ENCODE measurements around the gene UVRAG. TPM values are rescaled to one million over a fixed set of nuclear protein-coding genes. Genes with fewer than 3 reads are reported as not detected.

Gene UVRAG
- total RNA-seq, 4 donors from 2014 or later = 27.1 to 35.9 (median 31.0) TPM

- intact Hi-C loops (cut with DNase I) = no loop called here
- DNase-seq = no peak
- WGBS, 2 donors = 96 to 97% methylated on average over 2 of the region's 2 CpGs
- TF ChIP-seq CTCF (IDR thresholded peaks at IDR 0.05) (no peak), POLR2A (IDR thresholded peaks at IDR 0.05) (no peak)
- no peak overlapping the region for H3K4me3 ChIP-seq (replicated peaks in 1 of 3)
- H3K36me3 ChIP-seq = peaks cover 5 to 10% of the 10 kb centered on the region in 2 donors
- no peaks in the 10 kb centered on the region for H3K4me1 ChIP-seq
- no peak overlapping the region for H3K27ac ChIP-seq
- no peaks in the 10 kb centered on the region for H3K27me3 ChIP-seq
- no peaks in the 10 kb centered on the region for H3K9me3 ChIP-seq
Measured at GRCh38 chr11:76008474-76008873, 193.5 kb downstream of the UVRAG start.

- TF ChIP-seq CTCF (IDR thresholded peaks at IDR 0.05) = no peak
- TF ChIP-seq POLR2A (IDR thresholded peaks at IDR 0.05) = no peak
- 95 to 96% methylated on average over 2 of the region's 2 CpGs for WGBS, 2 donors
- Histone ChIP-seq H3K27me3 (no peaks in the 10 kb centered on the region), H3K36me3 (peaks cover 4 to 5% of the 10 kb centered on the region in 2 donors), H3K4me1 (no peaks in the 10 kb centered on the region), H3K27ac (no peak overlapping the region), H3K9me3 (no peaks in the 10 kb centered on the region), H3K4me3 (replicated peaks in 1 of 3) (no peak overlapping the region)
- intact Hi-C loops (cut with DNase I) = no loop called here
- no peak for DNase-seq
Measured at GRCh38 chr11:76010051-76010450, 195.0 kb downstream of the UVRAG start.

GRCh38 chr11:76013526-76013925 lies 198.5 kb downstream of the UVRAG start:
- TF ChIP-seq CTCF (IDR thresholded peaks at IDR 0.05) (no peak), POLR2A (IDR thresholded peaks at IDR 0.05) (no peak)
- no peak for DNase-seq
- no peaks in the 10 kb centered on the region for H3K4me1 ChIP-seq
- intact Hi-C loops (cut with DNase I) = no loop called here
- no peak overlapping the region for H3K4me3 ChIP-seq (replicated peaks in 1 of 3)
- 95 to 96% methylated on average over 1 of the region's 1 CpG for WGBS, 2 donors
- no peaks in the 10 kb centered on the region for H3K9me3 ChIP-seq
- H3K27ac ChIP-seq = no peak overlapping the region
- H3K27me3 ChIP-seq = no peaks in the 10 kb centered on the region
- H3K36me3 ChIP-seq = peaks cover 7 to 10% of the 10 kb centered on the region in 2 donors

- Histone ChIP-seq H3K4me3 (replicated peaks in 1 of 3) (no peak overlapping the region), H3K27me3 (no peaks in the 10 kb centered on the region), H3K4me1 (peaks cover 8 to 18% of the 10 kb centered on the region in 2 donors), H3K36me3 (no peaks in the 10 kb centered on the region), H3K27ac (no peak overlapping the region), H3K9me3 (no peaks in the 10 kb centered on the region)
- no peak for TF ChIP-seq CTCF (IDR thresholded peaks at IDR 0.05)
- no peak for TF ChIP-seq POLR2A (IDR thresholded peaks at IDR 0.05)
- intact Hi-C loops (cut with DNase I) = no loop called here
- DNase-seq = no peak
- WGBS, 2 donors = 93 to 94% methylated on average over 3 of the region's 3 CpGs
Measured at GRCh38 chr11:76023236-76024068, 208.4 kb downstream of the UVRAG start.

GRCh38 chr11:76025068-76025467 lies 210.1 kb downstream of the UVRAG start:
- intact Hi-C loops (cut with DNase I) = no loop called here
- Histone ChIP-seq H3K9me3 (no peaks in the 10 kb centered on the region), H3K4me1 (peaks cover 8 to 18% of the 10 kb centered on the region in 2 donors), H3K36me3 (no peaks in the 10 kb centered on the region), H3K27me3 (no peaks in the 10 kb centered on the region), H3K27ac (peak overlapping the region in 1 of 3 donors; percentile 45), H3K4me3 (replicated peaks in 1 of 3) (no peak overlapping the region)
- TF ChIP-seq POLR2A (IDR thresholded peaks at IDR 0.05) (no peak), CTCF (IDR thresholded peaks at IDR 0.05) (no peak)
- 44 to 53% methylated on average over 1 of the region's 1 CpG for WGBS, 2 donors
- peak in 1 of 2 donors; percentile 13 for DNase-seq
